GM19324 (cell line): ENCODE data around the gene ST6GALNAC6.
"Not testable (repeated sequence)": the region's sequence is repeated elsewhere in the genome, so short reads cannot be mapped to it uniquely, and the experiment has no call there.

Experiments used
- ATAC-seq: cut with Tn5 transposase; IDR thresholded peaks from one replicate; pipeline ENCODE4 v1.9.1; 2021; ENCODE audit warnings: mild to moderate bottlenecking, moderate library complexity; ENCODE audit not compliant: unreplicated experiment, low FRiP score

Gene ST6GALNAC6

GRCh38 chr9:127876026-127876763 lies 23.2 kb downstream of the ST6GALNAC6 start:
- ATAC-seq: no peak

GRCh38 chr9:127875306-127875966 lies 24.0 kb downstream of the ST6GALNAC6 start:
- no peak for ATAC-seq

- no peak for ATAC-seq
These were observed 24.8 kb downstream of the ST6GALNAC6 start for GRCh38 chr9:127874301-127875221.

- no peak for ATAC-seq
These were observed 25.5 kb downstream of the ST6GALNAC6 start for GRCh38 chr9:127873886-127874285.

GRCh38 chr9:127873223-127873691 lies 26.1 kb downstream of the ST6GALNAC6 start:
- no peak for ATAC-seq

- no peak for ATAC-seq
These were observed 26.8 kb downstream of the ST6GALNAC6 start for GRCh38 chr9:127872369-127873222.

GRCh38 chr9:127871531-127871930 lies 27.9 kb downstream of the ST6GALNAC6 start:
- no peak for ATAC-seq

- ATAC-seq: no peak
These were observed 28.5 kb downstream of the ST6GALNAC6 start for GRCh38 chr9:127870887-127871286.

- not testable (repeated sequence) for ATAC-seq
These were observed 29.3 kb downstream of the ST6GALNAC6 start for GRCh38 chr9:127870153-127870491.

GRCh38 chr9:127869310-127870152 lies 29.9 kb downstream of the ST6GALNAC6 start:
- peak; percentile 46 for ATAC-seq

- ATAC-seq: no peak
These were observed 31.0 kb downstream of the ST6GALNAC6 start for GRCh38 chr9:127868278-127868902.

GRCh38 chr9:127867356-127868277 lies 31.8 kb downstream of the ST6GALNAC6 start:
- no peak for ATAC-seq

GRCh38 chr9:127866535-127866934 lies 32.9 kb downstream of the ST6GALNAC6 start:
- no peak for ATAC-seq

GRCh38 chr9:127865645-127866464 lies 33.5 kb downstream of the ST6GALNAC6 start:
- no peak for ATAC-seq

GRCh38 chr9:127863191-127863621 lies 36.2 kb downstream of the ST6GALNAC6 start:
- no peak for ATAC-seq

- no peak for ATAC-seq
These were observed 37.1 kb downstream of the ST6GALNAC6 start for GRCh38 chr9:127862075-127863011.
